ENCODE data around the gene PRKCA. TPM values are rescaled to one million over a fixed set of nuclear protein-coding genes. Genes with fewer than 3 reads are reported as not detected.
"Not testable (repeated sequence)": the region's sequence is repeated elsewhere in the genome, so short reads cannot be mapped to it uniquely, and the experiment has no call there.

Gene PRKCA
- polyA plus RNA-seq, 4 donors: 14.1 to 24.5 (median 22.7) TPM

GRCh38 chr17:66716236-66717026, 414.0 kb downstream of the PRKCA start:
- no peak for DNase-seq (ENCODE audit: low read depth in 4 of 4, low spot score in 3 of 4)

- DNase-seq (ENCODE audit: low read depth in 4 of 4, low spot score in 3 of 4): no peak
Measured at GRCh38 chr17:66717641-66718058, 415.2 kb downstream of the PRKCA start.

- DNase-seq (ENCODE audit: low read depth in 4 of 4, low spot score in 3 of 4): no peak
Measured at GRCh38 chr17:66720027-66720426, 417.6 kb downstream of the PRKCA start.

GRCh38 chr17:66720567-66720966, 418.2 kb downstream of the PRKCA start:
- no peak for DNase-seq (ENCODE audit: low read depth in 4 of 4, low spot score in 3 of 4)

GRCh38 chr17:66722341-66722740, 419.9 kb downstream of the PRKCA start:
- DNase-seq (ENCODE audit: low read depth in 4 of 4, low spot score in 3 of 4): no peak

GRCh38 chr17:66724581-66725341, 422.3 kb downstream of the PRKCA start:
- no peak for DNase-seq (ENCODE audit: low read depth in 4 of 4, low spot score in 3 of 4)

- DNase-seq (ENCODE audit: low read depth in 4 of 4, low spot score in 3 of 4): not testable (repeated sequence)
Measured at GRCh38 chr17:66725438-66725837, 423.0 kb downstream of the PRKCA start.

GRCh38 chr17:66725956-66726355, 423.5 kb downstream of the PRKCA start:
- no peak for DNase-seq (ENCODE audit: low read depth in 4 of 4, low spot score in 3 of 4)

- DNase-seq (ENCODE audit: low read depth in 4 of 4, low spot score in 3 of 4): no peak
Measured at GRCh38 chr17:66726371-66726770, 424.0 kb downstream of the PRKCA start.

GRCh38 chr17:66726846-66727245, 424.4 kb downstream of the PRKCA start:
- no peak for DNase-seq (ENCODE audit: low read depth in 4 of 4, low spot score in 3 of 4)

- peak in 2 of 4 donors; percentile 41 to 50 for DNase-seq (ENCODE audit: low read depth in 4 of 4, low spot score in 3 of 4)
Measured at GRCh38 chr17:66727634-66728570, 425.5 kb downstream of the PRKCA start.

GRCh38 chr17:66730461-66730923, 428.1 kb downstream of the PRKCA start:
- DNase-seq (ENCODE audit: low read depth in 4 of 4, low spot score in 3 of 4): no peak

- no peak for DNase-seq (ENCODE audit: low read depth in 4 of 4, low spot score in 3 of 4)
Measured at GRCh38 chr17:66733759-66734158, 431.3 kb downstream of the PRKCA start.

GRCh38 chr17:66734186-66734943, 432.0 kb downstream of the PRKCA start:
- DNase-seq (ENCODE audit: low read depth in 4 of 4, low spot score in 3 of 4): no peak

GRCh38 chr17:66737524-66737923, 435.1 kb downstream of the PRKCA start:
- DNase-seq (ENCODE audit: low read depth in 4 of 4, low spot score in 3 of 4): no peak

- DNase-seq (ENCODE audit: low read depth in 4 of 4, low spot score in 3 of 4): no peak
Measured at GRCh38 chr17:66738301-66738700, 435.9 kb downstream of the PRKCA start.

- DNase-seq (ENCODE audit: low read depth in 4 of 4, low spot score in 3 of 4): no peak
Measured at GRCh38 chr17:66739553-66739952, 437.1 kb downstream of the PRKCA start.

GRCh38 chr17:66740226-66740625, 437.8 kb downstream of the PRKCA start:
- no peak for DNase-seq (ENCODE audit: low read depth in 4 of 4, low spot score in 3 of 4)

GRCh38 chr17:66743511-66743910, 441.1 kb downstream of the PRKCA start:
- DNase-seq (ENCODE audit: low read depth in 4 of 4, low spot score in 3 of 4): no peak

GRCh38 chr17:66746736-66747135, 444.3 kb downstream of the PRKCA start:
- no peak for DNase-seq (ENCODE audit: low read depth in 4 of 4, low spot score in 3 of 4)
